Dermis blood vessel endothelial cell (primary cell): Measurements from ENCODE around the gene INHBE. TPM values are rescaled to one million over a fixed set of nuclear protein-coding genes. Genes with fewer than 3 reads are reported as not detected.
"Not testable (repeated sequence)": the region's sequence is repeated elsewhere in the genome, so short reads cannot be mapped to it uniquely, and the experiment has no call there.

Source experiments
- DNase-seq: peaks from one replicate; pipeline ENCODE4 v3.0.0; 2010
- total RNA-seq: library from RNA; depleted of rRNA; stranded (reverse); fragments of >200 nt; gene quantifications from 2 replicates; pipeline ENCODE4 v1.2.3, GENCODE V29; 2014

The INHBE gene
- total RNA-seq, 1 donor from 2014 or later: not detected

DNA sequence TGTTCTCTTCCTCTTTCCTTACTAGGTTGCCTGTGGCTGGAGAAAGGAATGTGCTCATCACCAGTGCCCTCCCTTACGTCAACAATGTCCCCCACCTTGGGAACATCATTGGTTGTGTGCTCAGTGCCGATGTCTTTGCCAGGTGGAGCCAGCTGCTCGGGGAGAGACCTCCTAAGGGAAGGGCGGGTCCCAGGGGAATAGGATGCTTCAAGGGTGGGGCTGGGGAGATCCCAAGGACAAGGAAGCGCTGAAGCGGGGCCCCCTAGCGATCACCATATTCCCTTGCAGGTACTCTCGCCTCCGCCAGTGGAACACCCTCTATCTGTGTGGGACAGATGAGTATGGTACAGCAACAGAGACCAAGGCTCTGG is 43.0 kb downstream of the INHBE start:
- no peak for DNase-seq

DNA sequence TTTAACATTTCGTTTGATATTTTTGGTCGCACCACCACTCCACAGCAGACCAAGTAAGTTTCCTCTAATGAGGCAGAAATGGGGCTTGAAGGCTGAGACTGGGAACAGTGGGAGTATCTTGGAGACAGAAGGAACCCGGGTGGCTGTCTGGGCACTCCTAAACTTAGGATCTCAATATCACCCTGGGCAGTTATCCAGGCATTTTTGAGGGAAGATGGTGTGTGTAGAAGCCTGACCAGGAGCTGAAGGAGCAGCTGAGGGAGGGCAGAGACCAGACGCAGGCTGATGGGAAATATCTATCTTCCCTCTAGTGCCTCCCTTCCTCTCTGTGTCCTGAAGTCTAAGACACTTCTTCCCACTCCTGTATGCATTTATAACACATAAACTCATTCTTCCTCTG is 43.5 kb downstream of the INHBE start:
- DNase-seq: no peak

DNA sequence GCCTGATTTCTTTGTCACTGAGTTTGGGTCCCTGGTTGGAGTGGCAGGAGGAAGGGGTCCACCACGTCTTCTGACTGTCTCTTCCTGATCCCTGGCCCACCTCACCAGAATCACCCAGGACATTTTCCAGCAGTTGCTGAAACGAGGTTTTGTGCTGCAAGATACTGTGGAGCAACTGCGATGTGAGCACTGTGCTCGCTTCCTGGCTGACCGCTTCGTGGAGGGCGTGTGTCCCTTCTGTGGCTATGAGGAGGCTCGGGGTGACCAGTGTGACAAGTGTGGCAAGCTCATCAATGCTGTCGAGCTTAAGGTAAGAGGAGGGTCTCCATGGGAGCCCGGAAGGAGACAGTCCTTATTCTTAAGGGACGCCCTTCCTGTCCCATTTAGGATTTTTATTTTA is 45.1 kb downstream of the INHBE start:
- DNase-seq: no peak

DNA sequence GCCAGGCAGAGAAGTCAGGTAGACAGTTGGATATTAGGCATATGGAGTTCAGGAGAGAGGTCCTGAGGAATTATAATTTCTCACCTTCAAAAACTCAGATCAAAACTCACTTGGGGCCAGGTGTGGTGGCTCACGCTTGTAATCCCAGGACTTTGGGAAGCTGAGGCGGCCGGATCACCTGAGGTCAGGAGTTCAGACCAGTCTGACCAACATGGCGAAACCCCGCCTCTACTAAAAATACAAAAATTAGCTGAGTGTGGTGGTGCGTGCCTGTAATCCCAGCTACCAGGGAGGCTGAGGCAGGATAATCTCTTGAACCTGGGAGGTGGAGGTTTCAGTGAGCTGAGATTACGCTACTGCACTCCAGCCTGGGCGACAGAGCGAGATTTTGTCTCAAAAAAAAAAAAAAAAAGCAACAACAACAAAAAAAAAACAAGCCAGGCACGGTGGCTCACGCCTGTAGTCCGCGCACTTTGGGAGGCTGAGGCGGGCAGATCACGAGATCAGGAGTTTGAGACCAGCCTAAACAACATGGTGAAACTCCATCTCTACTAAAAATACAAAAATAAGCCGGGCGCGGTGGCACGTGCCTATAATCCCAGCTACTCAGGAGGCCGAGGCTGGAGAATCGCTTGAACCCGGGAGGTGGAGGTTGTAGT is 47.3 kb downstream of the INHBE start:
- DNase-seq: not testable (repeated sequence)

DNA sequence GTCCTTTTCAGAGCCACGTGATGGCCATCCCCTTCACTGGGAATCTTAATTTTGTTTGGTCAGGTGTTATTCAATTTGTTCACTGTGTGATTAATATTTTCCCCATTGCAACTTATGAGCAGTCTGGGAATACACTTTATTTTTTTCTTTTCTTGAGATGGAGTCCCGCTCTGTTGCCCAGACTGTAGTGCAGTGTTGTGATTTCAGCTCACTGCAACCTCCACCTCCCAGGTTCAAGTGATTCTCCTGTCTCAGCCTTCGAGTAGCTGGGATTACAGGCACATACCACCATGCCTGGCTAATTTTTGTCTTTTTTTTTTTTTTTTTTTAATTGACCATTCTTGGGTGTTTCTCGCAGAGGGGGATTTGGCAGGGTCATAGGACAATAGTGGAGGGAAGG is 51.4 kb downstream of the INHBE start:
- not testable (repeated sequence) for DNase-seq

Other genes with a start within 250 kb of the INHBE start
- gene NXPH4, start 238.5 kb upstream of the INHBE start, total RNA-seq: 0.51 TPM in 1 of 2 replicates, not detected in the other
- 140 and 291 TPM in 2 replicates for gene SHMT2, start 225.6 kb upstream of the INHBE start, total RNA-seq
- 0.65 TPM in 1 of 2 replicates, not detected in the other for gene STAC3, start 204.1 kb upstream of the INHBE start, total RNA-seq
- 8.8 and 9.8 TPM in 2 replicates for gene R3HDM2, start 24.3 kb upstream of the INHBE start, total RNA-seq
- not detected in 2 replicates for gene INHBC, start 20.5 kb upstream of the INHBE start, total RNA-seq
- 0.17 and 0.47 TPM in 2 replicates for gene GLI1, start 4.5 kb downstream of the INHBE start, total RNA-seq
- gene ARHGAP9, start 24.6 kb downstream of the INHBE start, total RNA-seq: not detected in 2 replicates
- 71.6 and 81.2 TPM in 2 replicates for gene MARS1, start 32.8 kb downstream of the INHBE start, total RNA-seq
- 7.5 and 11.4 TPM in 2 replicates for gene DDIT3, start 65.2 kb downstream of the INHBE start, total RNA-seq
- 12.8 and 17.0 TPM in 2 replicates for gene MBD6, start 67.5 kb downstream of the INHBE start, total RNA-seq
- 109 and 113 TPM in 2 replicates for gene DCTN2, start 91.9 kb downstream of the INHBE start, total RNA-seq
- gene KIF5A, start 94.7 kb downstream of the INHBE start, total RNA-seq: 0.09 and 0.17 TPM in 2 replicates
- gene PIP4K2C, start 135.9 kb downstream of the INHBE start, total RNA-seq: 10.2 and 15.4 TPM in 2 replicates
- 1.9 and 2.4 TPM in 2 replicates for gene DTX3, start 149.5 kb downstream of the INHBE start, total RNA-seq
- gene ARHGEF25, start 156.1 kb downstream of the INHBE start, total RNA-seq: 0.68 and 0.74 TPM in 2 replicates
- 0.14 TPM in 1 of 2 replicates, not detected in the other for gene B4GALNT1, start 177.9 kb downstream of the INHBE start, total RNA-seq
- 284 and 481 TPM in 2 replicates for gene OS9, start 238.8 kb downstream of the INHBE start, total RNA-seq